GM12801 (cell line): ENCODE results near the gene ANKRD31.

ENCODE experiments used
- CTCF ChIP-seq: IDR thresholded peaks from one replicate; pipeline ENCODE4 v1.5.1; 2011; ENCODE audit warnings: control low read depth; ENCODE audit not compliant: insufficient read length; ENCODE audit errors: extremely low read depth

ANKRD31 gene

GRCh38 chr5:75275147-75275546, 38.5 kb upstream of the ANKRD31 start:
- no peak for TF ChIP-seq CTCF

GRCh38 chr5:75274486-75274885, 37.8 kb upstream of the ANKRD31 start:
- no peak for TF ChIP-seq CTCF

- TF ChIP-seq CTCF = no peak
These were observed 29.1 kb upstream of the ANKRD31 start for GRCh38 chr5:75265731-75266130.

GRCh38 chr5:75262271-75262670, 25.6 kb upstream of the ANKRD31 start:
- no peak for TF ChIP-seq CTCF

GRCh38 chr5:75260708-75261107, 24.0 kb upstream of the ANKRD31 start:
- no peak for TF ChIP-seq CTCF

GRCh38 chr5:75245023-75245422, 8.3 kb upstream of the ANKRD31 start:
- no peak for TF ChIP-seq CTCF

GRCh38 chr5:75243510-75243909, 6.8 kb upstream of the ANKRD31 start:
- TF ChIP-seq CTCF = no peak

- TF ChIP-seq CTCF = no peak
These were observed 6.4 kb upstream of the ANKRD31 start for GRCh38 chr5:75243100-75243499.
